ENCODE data around the gene STN1. TPM values are rescaled to one million over a fixed set of nuclear protein-coding genes. Genes with fewer than 3 reads are reported as not detected.

STN1 gene
- total and polyA plus RNA-seq, 10 of the 15 experiments (the other 5 are each of a cell fraction or from before 2014, with no cell fraction given): 22.2 to 31.8 (median 28.5) TPM

- in situ Hi-C loops (cut with MboI): no loop called here
- Histone ChIP-seq H4K20me1 (ENCODE audit: control insufficient read depth, insufficient read depth) (no peaks in the 10 kb centered on the region), H3K4me3 (no peak overlapping the region), H3K4me2 (ENCODE audit: control insufficient read depth, insufficient read depth) (no peak overlapping the region), H3K4me1 (ENCODE audit: control insufficient read depth, insufficient read depth, low read length) (no peaks in the 10 kb centered on the region), H3K36me3 (ENCODE audit: control insufficient read depth in 2 of 2, insufficient read depth in 2 of 2, low read length in 1 of 2) (no peaks in the 10 kb centered on the region), H3K9ac (ENCODE audit: control insufficient read depth, insufficient read depth, low read length) (no peak overlapping the region), H3K79me2 (ENCODE audit: control insufficient read depth, insufficient read depth, low read length) (no peaks in the 10 kb centered on the region), H3K27me3 (replicated peaks in 1 of 2; ENCODE audit: control insufficient read depth in 2 of 2, insufficient read depth in 2 of 2, low read length in 1 of 2) (no peaks in the 10 kb centered on the region), H2AFZ (ENCODE audit: control insufficient read depth, low read depth, low read length) (no peak overlapping the region), H3K9me3 (replicated peaks; ENCODE audit: control insufficient read depth, insufficient read depth, low read length) (no peaks in the 10 kb centered on the region), H3K27ac (ENCODE audit: control insufficient read depth, insufficient read depth) (no peak overlapping the region)
- FAIRE-seq (no peak), DNase-seq (ENCODE audit: low read depth, low spot score) (no peak), ATAC-seq (no peak)
- CTCF ChIA-PET: no interaction called here
- intact Hi-C loops (cut with micrococcal nuclease; ENCODE audit: unreplicated experiment): no loop called here
- TF ChIP-seq SREBF1 (IDR thresholded peaks at IDR 0.05; ENCODE audit: low read length) (no peak), STAT3 (IDR thresholded peaks at IDR 0.05; ENCODE audit: low read depth, low read length) (no peak), TARDBP (IDR thresholded peaks at IDR 0.05; ENCODE audit: borderline replicate concordance) (no peak)
- POLR2A ChIA-PET: interaction anchor here (0.6 kb wide), 1 partner anchor 59 kb away, joined by 5 read pairs; no protein-coding TSS in a partner anchor
- RAD21 ChIA-PET (ENCODE audit: unreplicated experiment): no interaction called here
- BruUV-seq (replicated peaks): no TSS peak
- SMC1A ChIA-PET (ENCODE audit: uncharacterized antibody, unreplicated experiment): no interaction called here
- WGBS (ENCODE audit: insufficient coverage, insufficient replicate concordance, low lambda C conversion rate, missing lambda C conversion rate): 72% methylated on average over 16 of the region's 16 CpGs
Measured at GRCh38 chr10:103872137-103872931, 45.6 kb downstream of the STN1 start.

- H3K4me2 ChIP-seq (ENCODE audit: control insufficient read depth, insufficient read depth): no peak overlapping the region
- TF ChIP-seq ZBTB33 (IDR thresholded peaks at IDR 0.05): no peak
- TF ChIP-seq JUNB (IDR thresholded peaks at IDR 0.05): no peak
- TF ChIP-seq, protein P1, sequence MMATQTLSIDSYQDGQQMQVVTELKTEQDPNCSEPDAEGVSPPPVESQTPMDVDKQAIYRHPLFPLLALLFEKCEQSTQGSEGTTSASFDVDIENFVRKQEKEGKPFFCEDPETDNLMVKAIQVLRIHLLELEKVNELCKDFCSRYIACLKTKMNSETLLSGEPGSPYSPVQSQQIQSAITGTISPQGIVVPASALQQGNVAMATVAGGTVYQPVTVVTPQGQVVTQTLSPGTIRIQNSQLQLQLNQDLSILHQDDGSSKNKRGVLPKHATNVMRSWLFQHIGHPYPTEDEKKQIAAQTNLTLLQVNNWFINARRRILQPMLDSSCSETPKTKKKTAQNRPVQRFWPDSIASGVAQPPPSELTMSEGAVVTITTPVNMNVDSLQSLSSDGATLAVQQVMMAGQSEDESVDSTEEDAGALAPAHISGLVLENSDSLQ (IDR thresholded peaks at IDR 0.05): no peak
- no peak for TF ChIP-seq MEF2B (IDR thresholded peaks at IDR 0.05; ENCODE audit: partially characterized antibody, poor library complexity, severe bottlenecking)
- TF ChIP-seq POU2F2 (IDR thresholded peaks at IDR 0.05; ENCODE audit: borderline replicate concordance, low read depth, low read length): no peak
- no peak for TF ChIP-seq MEF2A (IDR thresholded peaks at IDR 0.05; ENCODE audit: insufficient read depth, low read depth, low read length)
- no peak for TF ChIP-seq PAX5 (IDR thresholded peaks at IDR 0.05; ENCODE audit: borderline replicate concordance, low read depth, low read length)
- no peak for TF ChIP-seq NRF1 (conservative IDR thresholded peaks at IDR 0.05; ENCODE audit: low read depth, low read length)
- no peak for TF ChIP-seq PML (IDR thresholded peaks at IDR 0.05; ENCODE audit: low read length)
- TF ChIP-seq BACH1 (IDR thresholded peaks at IDR 0.05; ENCODE audit: borderline replicate concordance): no peak
- TF ChIP-seq EED (IDR thresholded peaks at IDR 0.05; ENCODE audit: low read depth): no peak
Measured at GRCh38 chr10:103871006-103871405, 47.0 kb downstream of the STN1 start.

More at GRCh38 chr10:103871006-103871405, 47.0 kb downstream of the STN1 start:
- POLR2A ChIA-PET: no interaction called here
- ATAC-seq: no peak
- RAD21 ChIA-PET (ENCODE audit: unreplicated experiment): no interaction called here
- no peak for FAIRE-seq
- intact Hi-C loops (cut with micrococcal nuclease; ENCODE audit: unreplicated experiment) (no loop called here), in situ Hi-C loops (cut with MboI) (no loop called here)
- H3K79me2 ChIP-seq (ENCODE audit: control insufficient read depth, insufficient read depth, low read length): no peaks in the 10 kb centered on the region
- 78% methylated on average over 3 of the region's 7 CpGs for WGBS (ENCODE audit: insufficient coverage, insufficient replicate concordance, low lambda C conversion rate, missing lambda C conversion rate)
- no peaks in the 10 kb centered on the region; the same call in 2 of the 3 replicates for H3K9me3 ChIP-seq (replicated peaks; ENCODE audit: control insufficient read depth, insufficient read depth, low read length)
- no peak overlapping the region for H2AFZ ChIP-seq (ENCODE audit: control insufficient read depth, low read depth, low read length)
- no TSS peak for BruUV-seq (replicated peaks)
- H3K36me3 ChIP-seq (ENCODE audit: control insufficient read depth in 2 of 2, insufficient read depth in 2 of 2, low read length in 1 of 2): no peaks in the 10 kb centered on the region
- H3K9ac ChIP-seq (ENCODE audit: control insufficient read depth, insufficient read depth, low read length): no peak overlapping the region
- no peaks in the 10 kb centered on the region for H4K20me1 ChIP-seq (ENCODE audit: control insufficient read depth, insufficient read depth)
- no peaks in the 10 kb centered on the region for H3K27me3 ChIP-seq (replicated peaks in 1 of 2; ENCODE audit: control insufficient read depth in 2 of 2, insufficient read depth in 2 of 2, low read length in 1 of 2)
- CTCF ChIA-PET: no interaction called here
- no peak overlapping the region for H3K27ac ChIP-seq (ENCODE audit: control insufficient read depth, insufficient read depth)
- no peaks in the 10 kb centered on the region for H3K4me1 ChIP-seq (ENCODE audit: control insufficient read depth, insufficient read depth, low read length)
- SMC1A ChIA-PET (ENCODE audit: uncharacterized antibody, unreplicated experiment): interaction anchor here (0.9 kb wide), 1 partner anchor 18 kb away, joined by 3 read pairs; no protein-coding TSS in a partner anchor
- no peak for DNase-seq (ENCODE audit: low read depth, low spot score)
- no peak overlapping the region for H3K4me3 ChIP-seq

Data from GM12878 (cell line).